Measurements from ENCODE around the gene SETBP1.

DNA sequence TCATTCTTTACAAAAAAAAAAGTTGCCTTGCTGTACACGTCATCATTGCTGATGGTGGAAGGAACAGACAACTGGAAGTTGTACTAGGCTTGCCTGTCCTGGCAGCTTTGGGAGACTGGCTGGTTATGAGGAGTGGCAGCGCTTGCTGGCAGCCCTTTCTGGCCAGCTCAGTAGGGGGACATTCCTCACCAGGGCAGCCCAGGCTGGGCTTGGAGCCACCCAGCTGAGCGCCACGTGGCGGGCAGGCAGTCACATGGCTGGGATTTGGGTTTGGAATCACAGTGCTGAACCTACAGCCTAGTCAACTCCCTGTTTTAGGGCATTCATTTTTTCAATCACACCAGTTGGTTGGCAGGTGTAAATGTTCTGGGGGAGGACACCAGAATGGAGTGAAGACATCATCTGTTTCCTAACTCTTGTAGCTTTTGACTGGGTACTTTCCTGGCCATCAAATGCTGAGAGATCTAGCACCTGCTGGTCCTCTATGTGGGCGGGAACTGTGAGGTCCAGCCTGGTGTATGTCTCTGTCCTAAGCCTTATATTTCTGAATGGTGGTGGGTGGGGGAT is 139.3 kb downstream of the SETBP1 start:
- TF ChIP-seq, protein P1, sequence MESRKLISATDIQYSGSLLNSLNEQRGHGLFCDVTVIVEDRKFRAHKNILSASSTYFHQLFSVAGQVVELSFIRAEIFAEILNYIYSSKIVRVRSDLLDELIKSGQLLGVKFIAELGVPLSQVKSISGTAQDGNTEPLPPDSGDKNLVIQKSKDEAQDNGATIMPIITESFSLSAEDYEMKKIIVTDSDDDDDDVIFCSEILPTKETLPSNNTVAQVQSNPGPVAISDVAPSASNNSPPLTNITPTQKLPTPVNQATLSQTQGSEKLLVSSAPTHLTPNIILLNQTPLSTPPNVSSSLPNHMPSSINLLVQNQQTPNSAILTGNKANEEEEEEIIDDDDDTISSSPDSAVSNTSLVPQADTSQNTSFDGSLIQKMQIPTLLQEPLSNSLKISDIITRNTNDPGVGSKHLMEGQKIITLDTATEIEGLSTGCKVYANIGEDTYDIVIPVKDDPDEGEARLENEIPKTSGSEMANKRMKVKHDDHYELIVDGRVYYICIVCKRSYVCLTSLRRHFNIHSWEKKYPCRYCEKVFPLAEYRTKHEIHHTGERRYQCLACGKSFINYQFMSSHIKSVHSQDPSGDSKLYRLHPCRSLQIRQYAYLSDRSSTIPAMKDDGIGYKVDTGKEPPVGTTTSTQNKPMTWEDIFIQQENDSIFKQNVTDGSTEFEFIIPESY (IDR thresholded peaks at IDR 0.05; ENCODE audit: extremely low read depth, insufficient replicate concordance, low read length), result no peak
- TF ChIP-seq EZH2phosphoT487 (IDR thresholded peaks at IDR 0.05; ENCODE audit: borderline replicate concordance) (no peak), RAD21 (IDR thresholded peaks at IDR 0.05; ENCODE audit: low read depth) (no peak), TCF7L2 (IDR thresholded peaks at IDR 0.05; ENCODE audit: borderline replicate concordance, extremely low read depth, insufficient read depth, insufficient read length) (no peak), ZFX (IDR thresholded peaks at IDR 0.05) (no peak), EZH2 (IDR thresholded peaks at IDR 0.05) (no peak), SIN3A (IDR thresholded peaks at IDR 0.05; ENCODE audit: low read depth) (no peak), SP1 (IDR thresholded peaks at IDR 0.05; ENCODE audit: low read depth) (no peak), SRF (IDR thresholded peaks at IDR 0.05; ENCODE audit: low read depth) (no peak), POLR2A (IDR thresholded peaks at IDR 0.05; ENCODE audit: borderline replicate concordance, extremely low read depth, insufficient read depth, insufficient read length) (no peak), POLR2AphosphoS5 (IDR thresholded peaks at IDR 0.05; ENCODE audit: low read depth, low read length) (no peak)
- TF ChIP-seq, protein P2, sequence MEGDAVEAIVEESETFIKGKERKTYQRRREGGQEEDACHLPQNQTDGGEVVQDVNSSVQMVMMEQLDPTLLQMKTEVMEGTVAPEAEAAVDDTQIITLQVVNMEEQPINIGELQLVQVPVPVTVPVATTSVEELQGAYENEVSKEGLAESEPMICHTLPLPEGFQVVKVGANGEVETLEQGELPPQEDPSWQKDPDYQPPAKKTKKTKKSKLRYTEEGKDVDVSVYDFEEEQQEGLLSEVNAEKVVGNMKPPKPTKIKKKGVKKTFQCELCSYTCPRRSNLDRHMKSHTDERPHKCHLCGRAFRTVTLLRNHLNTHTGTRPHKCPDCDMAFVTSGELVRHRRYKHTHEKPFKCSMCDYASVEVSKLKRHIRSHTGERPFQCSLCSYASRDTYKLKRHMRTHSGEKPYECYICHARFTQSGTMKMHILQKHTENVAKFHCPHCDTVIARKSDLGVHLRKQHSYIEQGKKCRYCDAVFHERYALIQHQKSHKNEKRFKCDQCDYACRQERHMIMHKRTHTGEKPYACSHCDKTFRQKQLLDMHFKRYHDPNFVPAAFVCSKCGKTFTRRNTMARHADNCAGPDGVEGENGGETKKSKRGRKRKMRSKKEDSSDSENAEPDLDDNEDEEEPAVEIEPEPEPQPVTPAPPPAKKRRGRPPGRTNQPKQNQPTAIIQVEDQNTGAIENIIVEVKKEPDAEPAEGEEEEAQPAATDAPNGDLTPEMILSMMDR (IDR thresholded peaks at IDR 0.05 in 2 of 3, conservative IDR thresholded peaks at IDR 0.05 in 1 of 3; ENCODE audit: borderline replicate concordance in 1 of 3, insufficient read depth in 1 of 3, low read depth in 2 of 3, low read length in 2 of 3), result no peak
- TF ChIP-seq, protein P3, sequence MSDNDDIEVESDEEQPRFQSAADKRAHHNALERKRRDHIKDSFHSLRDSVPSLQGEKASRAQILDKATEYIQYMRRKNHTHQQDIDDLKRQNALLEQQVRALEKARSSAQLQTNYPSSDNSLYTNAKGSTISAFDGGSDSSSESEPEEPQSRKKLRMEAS (IDR thresholded peaks at IDR 0.05), result no peak
- TF ChIP-seq, protein P4, sequence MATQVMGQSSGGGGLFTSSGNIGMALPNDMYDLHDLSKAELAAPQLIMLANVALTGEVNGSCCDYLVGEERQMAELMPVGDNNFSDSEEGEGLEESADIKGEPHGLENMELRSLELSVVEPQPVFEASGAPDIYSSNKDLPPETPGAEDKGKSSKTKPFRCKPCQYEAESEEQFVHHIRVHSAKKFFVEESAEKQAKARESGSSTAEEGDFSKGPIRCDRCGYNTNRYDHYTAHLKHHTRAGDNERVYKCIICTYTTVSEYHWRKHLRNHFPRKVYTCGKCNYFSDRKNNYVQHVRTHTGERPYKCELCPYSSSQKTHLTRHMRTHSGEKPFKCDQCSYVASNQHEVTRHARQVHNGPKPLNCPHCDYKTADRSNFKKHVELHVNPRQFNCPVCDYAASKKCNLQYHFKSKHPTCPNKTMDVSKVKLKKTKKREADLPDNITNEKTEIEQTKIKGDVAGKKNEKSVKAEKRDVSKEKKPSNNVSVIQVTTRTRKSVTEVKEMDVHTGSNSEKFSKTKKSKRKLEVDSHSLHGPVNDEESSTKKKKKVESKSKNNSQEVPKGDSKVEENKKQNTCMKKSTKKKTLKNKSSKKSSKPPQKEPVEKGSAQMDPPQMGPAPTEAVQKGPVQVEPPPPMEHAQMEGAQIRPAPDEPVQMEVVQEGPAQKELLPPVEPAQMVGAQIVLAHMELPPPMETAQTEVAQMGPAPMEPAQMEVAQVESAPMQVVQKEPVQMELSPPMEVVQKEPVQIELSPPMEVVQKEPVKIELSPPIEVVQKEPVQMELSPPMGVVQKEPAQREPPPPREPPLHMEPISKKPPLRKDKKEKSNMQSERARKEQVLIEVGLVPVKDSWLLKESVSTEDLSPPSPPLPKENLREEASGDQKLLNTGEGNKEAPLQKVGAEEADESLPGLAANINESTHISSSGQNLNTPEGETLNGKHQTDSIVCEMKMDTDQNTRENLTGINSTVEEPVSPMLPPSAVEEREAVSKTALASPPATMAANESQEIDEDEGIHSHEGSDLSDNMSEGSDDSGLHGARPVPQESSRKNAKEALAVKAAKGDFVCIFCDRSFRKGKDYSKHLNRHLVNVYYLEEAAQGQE (IDR thresholded peaks at IDR 0.05; ENCODE audit: low read depth), result no peak
